Naive thymus-derived CD4-positive, alpha-beta T cell (primary cell): ENCODE measurements around the gene ETS1. TPM values are rescaled to one million over a fixed set of nuclear protein-coding genes. Genes with fewer than 3 reads are reported as not detected.

Experiments used
- ATAC-seq: fragments of 150-1000 bp; cut with Tn5 transposase; 2 replicates; pipeline ENCODE4 v1.10.0; 2021; ENCODE audit warnings: mild to moderate bottlenecking, moderate library complexity
- CTCF ChIA-PET: fragments of 350-600 bp; sonication (Branson Sonifier 250); formaldehyde crosslinking; loops from one replicate; lab custom pipeline; 2021; ENCODE audit warnings: antibody characterized with exemption; lab: Charles Lee
- POLR2A ChIA-PET: fragments of 350-600 bp; sonication (Branson Sonifier 250); formaldehyde crosslinking; loops from one replicate; lab custom pipeline; 2021; ENCODE audit warnings: antibody characterized with exemption, inconsistent platforms; lab: Charles Lee
- DNase-seq, 9 donors: peaks; one replicate each; pipeline versions ENCODE4 v3.0.0 to v3.0.0-alpha.2; 2020 to 2022; ENCODE audit warnings: mixed read lengths in 1 of 9
- H3K27ac ChIP-seq: one replicate; pipeline ENCODE4 v1.7.0; 2013; ENCODE audit warnings: mild to moderate bottlenecking, low read depth, low read length, moderate library complexity
- H3K27me3 ChIP-seq, 2 donors: one replicate each; pipeline ENCODE4 v1.7.0; 2013; ENCODE audit warnings: low read length in 2 of 2, mild to moderate bottlenecking in 2 of 2, moderate library complexity in 2 of 2; ENCODE audit not compliant: control insufficient read depth in 2 of 2, insufficient read depth in 2 of 2
- H3K36me3 ChIP-seq, 3 experiments: 1 replicate in 2 of 3; 2 replicates in 1 of 3; pipeline ENCODE4 v1.7.0; 2013; ENCODE audit warnings: low read length in 3 of 3, mild to moderate bottlenecking in 3 of 3, moderate library complexity in 1 of 3; ENCODE audit not compliant: insufficient read depth in 3 of 3, control insufficient read depth in 2 of 3
- H3K4me1 ChIP-seq, 2 donors: one replicate each; pipeline ENCODE4 v1.7.0; 2013; ENCODE audit warnings: low read length in 2 of 2, mild to moderate bottlenecking in 2 of 2, moderate library complexity in 1 of 2; ENCODE audit not compliant: control insufficient read depth in 2 of 2, insufficient read depth in 2 of 2
- H3K4me3 ChIP-seq: 2 replicates; pipeline ENCODE4 v1.7.0; 2013; ENCODE audit warnings: mild to moderate bottlenecking, low read length
- H3K9me3 ChIP-seq, 3 experiments: 1 replicate in 2 of 3; 2 replicates in 1 of 3; pipeline ENCODE4 v1.7.0; 2013; ENCODE audit warnings: low read length in 3 of 3; ENCODE audit not compliant: control insufficient read depth in 2 of 3
- H3K27ac Mint-ChIP-seq, 9 donors: one replicate each; pipeline ENCODE4 v1.8.0; 2020 to 2022; ENCODE audit warnings: mixed read lengths in 9 of 9, mild to moderate bottlenecking in 8 of 9, moderate library complexity in 5 of 9, inconsistent platforms in 2 of 9
- H3K27me3 Mint-ChIP-seq, 5 donors: one replicate each; pipeline ENCODE4 v1.8.0; 2021 to 2022; ENCODE audit warnings: mixed read lengths in 5 of 5, mild to moderate bottlenecking in 1 of 5
- H3K36me3 Mint-ChIP-seq, 5 donors: one replicate each; pipeline ENCODE4 v1.8.0; 2020 to 2022; ENCODE audit warnings: mixed read lengths in 5 of 5, mild to moderate bottlenecking in 3 of 5, inconsistent platforms in 1 of 5
- H3K4me1 Mint-ChIP-seq, 7 donors: one replicate each; pipeline ENCODE4 v1.8.0; 2020 to 2022; ENCODE audit warnings: mixed read lengths in 7 of 7, mild to moderate bottlenecking in 3 of 7, inconsistent platforms in 1 of 7
- H3K4me3 Mint-ChIP-seq, 10 donors: one replicate each; pipeline ENCODE4 v1.8.0; 2020 to 2022; ENCODE audit warnings: mild to moderate bottlenecking in 10 of 10, mixed read lengths in 10 of 10, moderate library complexity in 6 of 10, inconsistent platforms in 2 of 10
- H3K9me3 Mint-ChIP-seq, 11 donors: one replicate each; pipeline ENCODE4 v1.8.0; 2020 to 2022; ENCODE audit warnings: mixed read lengths in 11 of 11, mild to moderate bottlenecking in 4 of 11, inconsistent platforms in 1 of 11, moderate library complexity in 1 of 11
- intact Hi-C, 2 donors: fragments of 100-400 bp; cut with micrococcal nuclease; formaldehyde crosslinking; loops; one replicate each; pipeline ENCODE4 v1.15.1; 2023
- polyA plus RNA-seq, 2 donors: library from polyadenylated mRNA; unstranded; fragments of 300-500 nt; fragmentation: Illumina TruSeq; gene quantifications; one replicate each; pipeline ENCODE4 v1.2.3, GENCODE V29; 2021
- total RNA-seq, 6 experiments: library from RNA in 5 of 6; stranded (reverse) in 5 of 6; gene quantifications; 1 replicate in 5 of 6; 2 replicates in 1 of 6; pipeline ENCODE4 v1.2.3 and lab custom pipeline; 2021 to 2026

The ETS1 gene
- total and polyA plus RNA-seq, 7 experiments from 2014 or later, result 514 to 871 (median 676) TPM

GRCh38 chr11:128476729-128477128 is 110.6 kb downstream of the ETS1 start:
- peaks cover 81 to 100% (median 97%) of the 10 kb centered on the region in 7 donors for H3K4me1 Mint-ChIP-seq
- no peaks in the 10 kb centered on the region for H3K27me3 Mint-ChIP-seq
- H3K27ac Mint-ChIP-seq, result peak overlapping the region; percentile 92 to 100 (median 98)
- POLR2A ChIA-PET, result interaction anchor here (0.7 to 23.5 kb wide), 22 partner anchors 9 to 181 kb away, joined by 3 to 560 read pairs (median 5); no protein-coding TSS in a partner anchor
- intact Hi-C loops, result loop anchor here (1.0 to 10.0 kb wide), 13 partner anchors 9 to 442 kb away; partner anchors contain the start of gene FLI1 (in 1 of the 2)
- H3K27ac ChIP-seq, result peak overlapping the region; percentile 97
- H3K36me3 ChIP-seq, result peaks cover 57 to 72% (median 58%) of the 10 kb centered on the region in 3 experiments
- DNase-seq (peak in 7 of 9 donors; percentile 81 to 95 (median 93)), ATAC-seq (peak; percentile 86)
- CTCF ChIA-PET, result interaction anchor here (0.7 to 2.4 kb wide), 17 partner anchors 9 to 309 kb away, joined by 3 to 15 read pairs (median 4); no protein-coding TSS in a partner anchor
- H3K4me1 ChIP-seq, result peaks cover 98 to 100% of the 10 kb centered on the region in 2 donors
- peaks cover 0 to 1% (median 0%) of the 10 kb centered on the region in 11 donors for H3K9me3 Mint-ChIP-seq
- no peaks in the 10 kb centered on the region for H3K27me3 ChIP-seq
- H3K4me3 Mint-ChIP-seq, result peak overlapping the region; percentile 73 to 99 (median 84)
- H3K4me3 ChIP-seq, result peak overlapping the region; percentile 38
- no peaks in the 10 kb centered on the region for H3K9me3 ChIP-seq
- H3K36me3 Mint-ChIP-seq, result peaks cover 30 to 92% (median 89%) of the 10 kb centered on the region in 5 donors

GRCh38 chr11:128476049-128476448 is 111.3 kb downstream of the ETS1 start:
- CTCF ChIA-PET, result interaction anchor here (0.9 to 2.4 kb wide), 11 partner anchors 8 to 186 kb away, joined by 3 to 15 read pairs (median 4); no protein-coding TSS in a partner anchor
- Mint-ChIP-seq H3K4me3 (peak overlapping the region; percentile 73 to 99 (median 84)), H3K27me3 (no peaks in the 10 kb centered on the region), H3K9me3 (peaks cover 0 to 1% (median 0%) of the 10 kb centered on the region in 11 donors), H3K36me3 (peaks cover 32 to 92% (median 88%) of the 10 kb centered on the region in 5 donors), H3K27ac (peak overlapping the region; percentile 92 to 100 (median 98)), H3K4me1 (peaks cover 85 to 100% (median 97%) of the 10 kb centered on the region in 7 donors)
- no peak for DNase-seq
- Histone ChIP-seq H3K9me3 (no peaks in the 10 kb centered on the region), H3K27ac (peak overlapping the region; percentile 97), H3K4me3 (peak overlapping the region; percentile 10), H3K27me3 (no peaks in the 10 kb centered on the region), H3K4me1 (peaks cover 98 to 100% of the 10 kb centered on the region in 2 donors), H3K36me3 (peaks cover 52 to 71% (median 57%) of the 10 kb centered on the region in 3 experiments)
- POLR2A ChIA-PET, result interaction anchor here (0.7 to 23.5 kb wide), 19 partner anchors 8 to 180 kb away, joined by 3 to 560 read pairs (median 5); no protein-coding TSS in a partner anchor
- intact Hi-C loops, result loop anchor here (1.0 to 10.0 kb wide), 11 partner anchors 9 to 441 kb away; partner anchors contain the start of gene FLI1 (in 1 of the 2)
- ATAC-seq, result no peak

GRCh38 chr11:128474036-128474874 is 113.1 kb downstream of the ETS1 start:
- no peaks in the 10 kb centered on the region for H3K9me3 ChIP-seq
- Mint-ChIP-seq H3K4me1 (peaks cover 80 to 100% (median 97%) of the 10 kb centered on the region in 7 donors), H3K4me3 (peak overlapping the region; percentile 73 to 99 (median 82)), H3K27me3 (no peaks in the 10 kb centered on the region), H3K9me3 (peaks cover 0 to 1% (median 0%) of the 10 kb centered on the region in 11 donors), H3K27ac (peak overlapping the region; percentile 92 to 100 (median 98)), H3K36me3 (peaks cover 26 to 92% (median 84%) of the 10 kb centered on the region in 5 donors)
- ATAC-seq (no peak), DNase-seq (no peak)
- no peaks in the 10 kb centered on the region for H3K27me3 ChIP-seq
- ChIA-PET POLR2A (interaction anchor here (0.5 to 23.5 kb wide), 31 partner anchors 9 to 1393 kb away, joined by 3 to 560 read pairs (median 5); no protein-coding TSS in a partner anchor), CTCF (interaction anchor here (0.7 to 4.0 kb wide), 14 partner anchors 11 to 184 kb away, joined by 3 to 15 read pairs (median 4); no protein-coding TSS in a partner anchor)
- H3K4me3 ChIP-seq, result peak overlapping the region; percentile 63
- peak overlapping the region; percentile 97 for H3K27ac ChIP-seq
- H3K4me1 ChIP-seq, result peaks cover 98 to 100% of the 10 kb centered on the region in 2 donors
- intact Hi-C loops, result loop anchor here (5.0 to 10.0 kb wide), 2 partner anchors 253 to 439 kb away; no protein-coding TSS in a partner anchor
- peaks cover 41 to 63% (median 52%) of the 10 kb centered on the region in 3 experiments for H3K36me3 ChIP-seq

DNA sequence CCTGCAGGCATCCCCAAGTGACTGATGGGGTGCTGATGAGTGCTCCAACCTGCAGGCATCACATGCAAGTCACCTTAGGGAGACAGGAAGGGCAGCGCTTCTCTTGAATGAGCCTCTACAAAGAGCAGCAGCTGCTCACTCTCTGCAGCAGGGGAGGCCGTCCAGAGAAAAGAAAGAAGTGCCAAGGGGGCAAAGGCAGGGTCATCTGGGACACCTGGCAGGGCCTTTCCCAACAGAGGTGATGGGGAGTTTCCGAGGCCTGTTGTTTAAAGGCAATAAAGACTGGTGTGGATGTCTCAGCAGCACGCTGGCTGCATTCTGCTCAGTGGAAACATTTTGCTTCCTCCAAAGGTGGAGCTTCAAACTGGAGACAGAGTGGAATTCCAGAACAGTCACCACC is 113.7 kb downstream of the ETS1 start:
- Mint-ChIP-seq H3K4me1 (peaks cover 76 to 100% (median 97%) of the 10 kb centered on the region in 7 donors), H3K4me3 (peak overlapping the region; percentile 73 to 99 (median 82)), H3K27me3 (no peaks in the 10 kb centered on the region), H3K9me3 (peaks cover 0 to 1% (median 0%) of the 10 kb centered on the region in 11 donors), H3K36me3 (peaks cover 21 to 89% (median 84%) of the 10 kb centered on the region in 5 donors), H3K27ac (peak overlapping the region; percentile 92 to 100 (median 98))
- ATAC-seq (no peak), DNase-seq (peak in 2 of 9 donors; percentile 48 to 77)
- Histone ChIP-seq H3K9me3 (no peaks in the 10 kb centered on the region), H3K27ac (peak overlapping the region; percentile 97), H3K4me1 (peaks cover 98 to 100% of the 10 kb centered on the region in 2 donors), H3K4me3 (peak overlapping the region; percentile 63), H3K27me3 (no peaks in the 10 kb centered on the region), H3K36me3 (peaks cover 36 to 63% (median 50%) of the 10 kb centered on the region in 3 experiments)
- CTCF ChIA-PET, result interaction anchor here (1.0 to 4.0 kb wide), 13 partner anchors 10 to 303 kb away, joined by 3 to 15 read pairs (median 3); no protein-coding TSS in a partner anchor
- POLR2A ChIA-PET, result interaction anchor here (0.9 to 23.5 kb wide), 18 partner anchors 9 to 178 kb away, joined by 3 to 560 read pairs (median 13); no protein-coding TSS in a partner anchor
- intact Hi-C loops, result loop anchor here (2.0 to 10.0 kb wide), 3 partner anchors 131 to 439 kb away; no protein-coding TSS in a partner anchor

DNA sequence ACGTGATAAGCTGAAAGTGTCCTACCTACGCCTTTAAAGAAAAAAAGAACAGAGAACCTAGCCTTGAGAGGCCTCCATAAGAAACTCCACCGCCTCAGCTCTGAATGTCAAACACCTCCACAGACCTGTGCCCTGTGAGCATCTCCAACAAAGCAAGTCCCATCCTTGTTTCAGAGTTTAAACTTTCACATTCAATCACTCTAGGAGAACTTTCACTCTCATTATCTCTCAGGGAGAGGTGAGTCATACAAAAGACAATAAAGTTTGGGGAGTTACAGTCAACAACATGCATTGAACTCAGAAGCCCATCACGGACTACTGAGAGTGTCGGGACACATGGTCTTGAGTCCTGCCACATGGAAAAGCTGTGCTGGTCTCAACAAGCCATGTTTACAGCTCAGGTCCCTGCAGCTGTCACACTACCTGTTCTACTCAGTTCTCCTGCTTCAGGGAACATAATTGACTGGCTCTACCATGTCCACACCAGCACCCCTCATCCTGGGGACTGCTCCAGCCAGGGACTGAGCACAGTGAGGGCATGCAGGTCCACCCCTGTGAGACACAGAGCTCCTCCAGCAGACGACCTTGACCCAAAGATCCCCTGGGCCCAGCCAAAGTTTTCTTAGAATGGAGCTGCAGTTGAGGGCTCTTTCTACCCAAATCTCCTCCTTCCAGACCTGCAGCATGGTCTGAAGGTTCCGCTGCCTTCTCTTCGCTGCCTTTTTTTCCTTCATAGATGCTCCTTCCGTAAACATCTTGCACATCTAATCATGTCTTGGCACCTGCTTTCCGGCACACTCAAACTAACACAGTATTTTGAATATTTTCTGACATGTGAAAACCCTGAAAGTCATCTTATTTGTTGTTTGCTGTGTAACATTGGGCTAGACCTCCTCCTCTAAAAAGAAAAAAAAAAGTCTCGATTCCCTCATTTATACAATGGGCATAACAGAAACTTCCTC is 114.9 kb downstream of the ETS1 start:
- Histone ChIP-seq H3K4me3 (peak overlapping the region; percentile 63), H3K27me3 (no peaks in the 10 kb centered on the region), H3K9me3 (no peaks in the 10 kb centered on the region), H3K27ac (peak overlapping the region; percentile 97), H3K36me3 (peaks cover 38 to 65% (median 51%) of the 10 kb centered on the region in 3 experiments), H3K4me1 (peaks cover 98 to 100% of the 10 kb centered on the region in 2 donors)
- no peaks in the 10 kb centered on the region for H3K27me3 Mint-ChIP-seq
- peaks cover 23 to 88% (median 82%) of the 10 kb centered on the region in 5 donors for H3K36me3 Mint-ChIP-seq
- peak; percentile 17 for ATAC-seq
- peak overlapping the region; percentile 73 to 99 (median 82) for H3K4me3 Mint-ChIP-seq
- intact Hi-C loops, result loop anchor here (1.0 to 10.0 kb wide), 8 partner anchors 9 to 438 kb away; no protein-coding TSS in a partner anchor
- peaks cover 0 to 1% (median 0%) of the 10 kb centered on the region in 11 donors for H3K9me3 Mint-ChIP-seq
- CTCF ChIA-PET, result interaction anchor here (0.8 to 4.0 kb wide), 18 partner anchors 14 to 304 kb away, joined by 3 to 15 read pairs (median 6); no protein-coding TSS in a partner anchor
- DNase-seq, result peak in 5 of 9 donors; percentile 38 to 77 (median 57)
- peaks cover 76 to 100% (median 98%) of the 10 kb centered on the region in 7 donors for H3K4me1 Mint-ChIP-seq
- POLR2A ChIA-PET, result interaction anchor here (0.9 to 23.5 kb wide), 22 partner anchors 7 to 255 kb away, joined by 3 to 560 read pairs (median 6); no protein-coding TSS in a partner anchor
- peak overlapping the region; percentile 92 to 100 (median 98) for H3K27ac Mint-ChIP-seq
